Endothelial cell (in vitro differentiated cells): ENCODE results near the gene NGF. TPM values are rescaled to one million over a fixed set of nuclear protein-coding genes. Genes with fewer than 3 reads are reported as not detected.

Source experiments
- DNase-seq: peaks from one replicate; pipeline ENCODE4 v3.0.0; 2021; ENCODE audit warnings: low spot score
- H3K27ac Mint-ChIP-seq: one replicate; pipeline ENCODE4 v1.8.0; 2021; ENCODE audit warnings: mixed read lengths, inconsistent platforms; ENCODE audit not compliant: unreplicated experiment
- H3K27me3 Mint-ChIP-seq: one replicate; pipeline ENCODE4 v1.8.0; 2021; ENCODE audit warnings: mild to moderate bottlenecking, moderate library complexity, mixed read lengths, inconsistent platforms; ENCODE audit not compliant: unreplicated experiment
- H3K36me3 Mint-ChIP-seq: one replicate; pipeline ENCODE4 v1.8.0; 2021; ENCODE audit warnings: mild to moderate bottlenecking, low read depth, mixed read lengths, inconsistent platforms; ENCODE audit not compliant: unreplicated experiment
- H3K4me1 Mint-ChIP-seq: one replicate; pipeline ENCODE4 v1.8.0; 2021; ENCODE audit warnings: mild to moderate bottlenecking, mixed read lengths, inconsistent platforms; ENCODE audit not compliant: unreplicated experiment
- H3K4me3 Mint-ChIP-seq: one replicate; pipeline ENCODE4 v1.8.0; 2021; ENCODE audit warnings: mild to moderate bottlenecking, mixed read lengths, inconsistent platforms; ENCODE audit not compliant: unreplicated experiment
- H3K9me3 Mint-ChIP-seq: one replicate; pipeline ENCODE4 v1.8.0; 2021; ENCODE audit warnings: mixed read lengths, inconsistent platforms; ENCODE audit not compliant: unreplicated experiment
- total RNA-seq: library from RNA; stranded (reverse); fragmentation: NEBNext Ultra II Directional; extraction: Animal tissue kit (Norgen Biotek cat#: 25700); gene quantifications from one replicate; pipeline ENCODE4 v1.2.1, GENCODE V29; 2021; ENCODE audit not compliant: unreplicated experiment
- TF ChIP-seq, protein P1 (sequence below): fragments of 200-600 bp; sonication (generic); IDR thresholded peaks from one replicate; pipeline ENCODE4 v1.5.0; 2021; ENCODE audit warnings: antibody characterized with exemption; ENCODE audit not compliant: unreplicated experiment

The NGF gene
- total RNA-seq, 1 donor from 2014 or later: 0.69 TPM

DNA sequence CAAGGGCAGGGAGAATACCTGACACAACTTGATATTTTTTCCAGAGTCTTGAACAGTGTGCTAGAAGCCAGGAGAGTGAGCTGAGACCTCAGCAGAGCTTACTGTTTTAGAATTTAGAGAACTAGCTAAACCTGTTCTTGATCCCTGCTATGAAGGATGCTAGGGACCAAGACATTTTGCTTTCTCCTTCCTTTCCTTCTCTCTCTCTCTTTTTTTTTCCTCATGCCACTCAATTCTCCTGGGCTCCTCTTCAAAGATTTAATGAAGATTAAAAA lies 99.0 kb downstream of the NGF start:
- TF ChIP-seq, protein P1, sequence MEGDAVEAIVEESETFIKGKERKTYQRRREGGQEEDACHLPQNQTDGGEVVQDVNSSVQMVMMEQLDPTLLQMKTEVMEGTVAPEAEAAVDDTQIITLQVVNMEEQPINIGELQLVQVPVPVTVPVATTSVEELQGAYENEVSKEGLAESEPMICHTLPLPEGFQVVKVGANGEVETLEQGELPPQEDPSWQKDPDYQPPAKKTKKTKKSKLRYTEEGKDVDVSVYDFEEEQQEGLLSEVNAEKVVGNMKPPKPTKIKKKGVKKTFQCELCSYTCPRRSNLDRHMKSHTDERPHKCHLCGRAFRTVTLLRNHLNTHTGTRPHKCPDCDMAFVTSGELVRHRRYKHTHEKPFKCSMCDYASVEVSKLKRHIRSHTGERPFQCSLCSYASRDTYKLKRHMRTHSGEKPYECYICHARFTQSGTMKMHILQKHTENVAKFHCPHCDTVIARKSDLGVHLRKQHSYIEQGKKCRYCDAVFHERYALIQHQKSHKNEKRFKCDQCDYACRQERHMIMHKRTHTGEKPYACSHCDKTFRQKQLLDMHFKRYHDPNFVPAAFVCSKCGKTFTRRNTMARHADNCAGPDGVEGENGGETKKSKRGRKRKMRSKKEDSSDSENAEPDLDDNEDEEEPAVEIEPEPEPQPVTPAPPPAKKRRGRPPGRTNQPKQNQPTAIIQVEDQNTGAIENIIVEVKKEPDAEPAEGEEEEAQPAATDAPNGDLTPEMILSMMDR: no peak
- Mint-ChIP-seq H3K4me1 (no peaks in the 10 kb centered on the region), H3K9me3 (no peaks in the 10 kb centered on the region), H3K4me3 (no peak overlapping the region), H3K36me3 (no peaks in the 10 kb centered on the region), H3K27me3 (no peaks in the 10 kb centered on the region), H3K27ac (no peak overlapping the region)
- no peak for DNase-seq

GRCh38 chr1:115238336-115239147 lies 99.5 kb downstream of the NGF start:
- Mint-ChIP-seq H3K36me3 (no peaks in the 10 kb centered on the region), H3K4me3 (no peak overlapping the region), H3K27ac (no peak overlapping the region), H3K27me3 (no peaks in the 10 kb centered on the region), H3K4me1 (no peaks in the 10 kb centered on the region), H3K9me3 (no peaks in the 10 kb centered on the region)
- TF ChIP-seq, protein P1: no peak
- no peak for DNase-seq

DNA sequence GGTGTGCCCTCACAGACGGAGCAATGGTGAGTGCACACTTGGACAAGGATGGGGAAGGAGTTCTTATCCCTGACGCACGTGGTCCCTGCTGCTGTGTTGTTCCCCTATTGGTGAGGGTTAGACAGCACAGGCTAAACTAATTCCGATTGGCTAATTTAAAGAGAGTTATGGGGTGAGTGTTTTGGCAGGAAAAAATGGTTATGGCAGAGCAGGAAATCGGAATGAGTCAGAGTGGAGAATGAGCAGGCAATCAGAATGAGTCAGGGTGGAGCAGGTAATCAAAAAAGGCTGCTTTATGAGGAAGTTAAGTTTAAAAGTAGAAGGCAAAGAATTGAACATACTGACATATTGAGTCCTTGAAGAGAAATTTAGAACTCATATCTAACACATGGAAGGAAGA lies 100.5 kb downstream of the NGF start:
- TF ChIP-seq, protein P1: no peak
- no peak overlapping the region for H3K27ac Mint-ChIP-seq
- no peak overlapping the region for H3K4me3 Mint-ChIP-seq
- no peak for DNase-seq
- H3K27me3 Mint-ChIP-seq: no peaks in the 10 kb centered on the region
- no peaks in the 10 kb centered on the region for H3K9me3 Mint-ChIP-seq
- H3K4me1 Mint-ChIP-seq: no peaks in the 10 kb centered on the region
- H3K36me3 Mint-ChIP-seq: no peaks in the 10 kb centered on the region

DNA sequence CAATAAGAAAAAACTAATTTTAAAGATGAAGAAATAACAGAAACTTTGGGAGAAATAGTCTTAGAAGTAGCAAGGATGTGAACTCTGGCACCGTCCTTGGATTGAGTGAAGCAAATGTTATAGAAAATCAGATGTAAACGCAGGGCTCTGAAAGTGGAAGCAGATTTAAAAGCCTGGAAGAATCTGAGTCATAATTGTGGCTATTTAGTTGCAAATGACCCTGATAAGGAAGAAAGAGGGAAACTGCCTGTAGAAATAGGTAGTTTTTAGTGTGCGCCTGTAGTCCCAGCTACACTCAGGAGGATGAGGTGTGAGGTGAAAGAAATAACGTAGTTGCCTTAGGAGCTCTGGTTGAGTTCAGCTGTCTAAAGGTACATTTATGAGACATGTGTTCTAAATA lies 101.0 kb downstream of the NGF start:
- no peak for DNase-seq
- Mint-ChIP-seq H3K4me1 (no peaks in the 10 kb centered on the region), H3K27ac (no peak overlapping the region), H3K4me3 (no peak overlapping the region), H3K9me3 (no peaks in the 10 kb centered on the region), H3K36me3 (no peaks in the 10 kb centered on the region), H3K27me3 (no peaks in the 10 kb centered on the region)
- TF ChIP-seq, protein P1: no peak

Other genes with a start within 250 kb of the NGF start
- 57.9 TPM for gene TSPAN2, start 248.7 kb downstream of the NGF start, total RNA-seq